Activated CD4-positive, alpha-beta memory T cell treated with anti-CD3 and anti-CD28 coated beads for 36 hours (primary cell): ENCODE results near the gene CDC14B. TPM values are rescaled to one million over a fixed set of nuclear protein-coding genes. Genes with fewer than 3 reads are reported as not detected.
A peak's percentile ranks its signal among the peaks of the same experiment; 100 is the strongest.
"Not testable (repeated sequence)": the region's sequence is repeated elsewhere in the genome, so short reads cannot be mapped to it uniquely, and the experiment has no call there.

Source experiments
- CTCF ChIA-PET: fragments of 350-600 bp; sonication (Branson Sonifier 250); formaldehyde crosslinking; loops from one replicate; lab custom pipeline; 2021; ENCODE audit warnings: antibody characterized with exemption, inconsistent platforms; lab: Charles Lee
- POLR2A ChIA-PET: fragments of 350-600 bp; sonication (Branson Sonifier 250); formaldehyde crosslinking; loops from one replicate; lab custom pipeline; 2021; ENCODE audit warnings: antibody characterized with exemption; lab: Charles Lee
- DNase-seq: peaks from one replicate; pipeline ENCODE4 v3.0.0-alpha.2; 2020
- H3K27ac Mint-ChIP-seq: one replicate; pipeline ENCODE4 v1.8.0; 2021; ENCODE audit warnings: mixed read lengths
- H3K27me3 Mint-ChIP-seq: one replicate; pipeline ENCODE4 v1.8.0; 2021; ENCODE audit warnings: mixed read lengths
- H3K36me3 Mint-ChIP-seq: one replicate; pipeline ENCODE4 v1.8.0; 2021; ENCODE audit warnings: mixed read lengths
- H3K4me1 Mint-ChIP-seq: one replicate; pipeline ENCODE4 v1.8.0; 2021; ENCODE audit warnings: low read depth, mixed read lengths
- H3K4me3 Mint-ChIP-seq: one replicate; pipeline ENCODE4 v1.8.0; 2021; ENCODE audit warnings: mild to moderate bottlenecking, mixed read lengths
- H3K9me3 Mint-ChIP-seq: one replicate; pipeline ENCODE4 v1.8.0; 2021; ENCODE audit warnings: mixed read lengths
- intact Hi-C: fragments of 100-400 bp; cut with micrococcal nuclease; formaldehyde crosslinking; loops from one replicate; pipeline ENCODE4 v1.15.1; 2023
- total RNA-seq, 2 experiments: library from RNA; stranded (reverse); gene quantifications; one replicate each; pipeline ENCODE4 v1.2.3, GENCODE V29; 2021

Gene CDC14B
- total RNA-seq, 2 experiments from 2014 or later = 2.3 to 2.8 TPM

DNA sequence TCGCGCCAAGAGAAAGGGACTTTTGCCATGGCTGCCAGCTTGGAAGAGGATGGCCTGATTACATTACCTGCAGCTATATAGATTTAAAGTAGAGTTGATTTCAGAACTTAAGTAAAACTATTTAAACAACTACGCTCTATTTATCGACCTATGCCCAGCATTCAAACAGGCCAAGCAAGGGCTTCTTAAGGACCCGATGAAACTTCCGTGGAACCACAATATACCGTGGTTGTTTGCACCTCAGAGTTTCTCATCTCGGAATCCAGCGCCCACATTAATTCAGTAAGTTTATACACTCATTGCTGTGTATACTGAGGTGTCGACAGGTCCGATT is 505 bp upstream of the CDC14B start:
- no peak for DNase-seq
- peaks cover 3% of the 10 kb centered on the region for H3K4me1 Mint-ChIP-seq
- ChIA-PET CTCF (interaction anchor here (0.8 to 1.5 kb wide), 4 partner anchors 13 to 178 kb away, joined by 3 to 4 read pairs (median 4); no protein-coding TSS in a partner anchor), POLR2A (no interaction called here)
- intact Hi-C loops = no loop called here
- peak overlapping the region; percentile 76 for H3K4me3 Mint-ChIP-seq
- no peaks in the 10 kb centered on the region for H3K9me3 Mint-ChIP-seq
- H3K27ac Mint-ChIP-seq = no peak overlapping the region
- peaks cover 29% of the 10 kb centered on the region for H3K27me3 Mint-ChIP-seq
- H3K36me3 Mint-ChIP-seq = no peaks in the 10 kb centered on the region

DNA sequence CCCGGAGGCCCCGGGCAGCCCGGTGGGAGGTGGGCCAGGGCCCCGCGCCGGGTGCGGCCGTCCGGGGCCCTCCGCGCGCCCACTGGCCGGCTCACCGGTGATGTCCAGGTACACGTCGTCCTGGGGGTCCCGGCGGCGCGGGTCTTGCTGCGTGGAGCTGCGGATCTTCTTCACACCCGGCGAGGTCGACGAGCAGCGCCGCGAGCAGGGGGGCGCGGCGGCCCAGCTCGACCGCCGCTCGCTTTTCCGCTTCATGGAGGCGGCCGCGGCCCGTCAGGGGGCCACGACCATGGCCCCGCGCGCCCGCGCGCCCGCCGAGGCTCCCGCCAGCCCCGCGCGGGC is 548 bp downstream of the CDC14B start:
- Mint-ChIP-seq H3K27me3 (peaks cover 33% of the 10 kb centered on the region), H3K4me3 (no peak overlapping the region), H3K36me3 (no peaks in the 10 kb centered on the region), H3K9me3 (no peaks in the 10 kb centered on the region), H3K4me1 (peaks cover 3% of the 10 kb centered on the region), H3K27ac (no peak overlapping the region)
- ChIA-PET CTCF (interaction anchor here (0.9 to 1.5 kb wide), 5 partner anchors 37 to 290 kb away, joined by 3 to 4 read pairs (median 4); no protein-coding TSS in a partner anchor), POLR2A (interaction anchor here (0.6 kb wide), 1 partner anchor 1354 kb away, joined by 4 read pairs; no protein-coding TSS in a partner anchor)
- intact Hi-C loops = no loop called here
- no peak for DNase-seq

GRCh38 chr9:96618209-96619123 is 1.2 kb downstream of the CDC14B start:
- peaks cover 33% of the 10 kb centered on the region for H3K27me3 Mint-ChIP-seq
- H3K4me1 Mint-ChIP-seq = peaks cover 3% of the 10 kb centered on the region
- ChIA-PET POLR2A (interaction anchor here (0.6 kb wide), 1 partner anchor 1353 kb away, joined by 4 read pairs; no protein-coding TSS in a partner anchor), CTCF (interaction anchor here (0.6 to 1.5 kb wide), 6 partner anchors 32 to 290 kb away, joined by 3 to 4 read pairs (median 4); no protein-coding TSS in a partner anchor)
- no peaks in the 10 kb centered on the region for H3K9me3 Mint-ChIP-seq
- peak; percentile 36 for DNase-seq
- peak overlapping the region; percentile 62 for H3K4me3 Mint-ChIP-seq
- no peak overlapping the region for H3K27ac Mint-ChIP-seq
- no peaks in the 10 kb centered on the region for H3K36me3 Mint-ChIP-seq
- intact Hi-C loops = no loop called here

GRCh38 chr9:96617439-96618185 is 2.0 kb downstream of the CDC14B start:
- no peak overlapping the region for H3K27ac Mint-ChIP-seq
- H3K4me3 Mint-ChIP-seq = peak overlapping the region; percentile 62

DNA sequence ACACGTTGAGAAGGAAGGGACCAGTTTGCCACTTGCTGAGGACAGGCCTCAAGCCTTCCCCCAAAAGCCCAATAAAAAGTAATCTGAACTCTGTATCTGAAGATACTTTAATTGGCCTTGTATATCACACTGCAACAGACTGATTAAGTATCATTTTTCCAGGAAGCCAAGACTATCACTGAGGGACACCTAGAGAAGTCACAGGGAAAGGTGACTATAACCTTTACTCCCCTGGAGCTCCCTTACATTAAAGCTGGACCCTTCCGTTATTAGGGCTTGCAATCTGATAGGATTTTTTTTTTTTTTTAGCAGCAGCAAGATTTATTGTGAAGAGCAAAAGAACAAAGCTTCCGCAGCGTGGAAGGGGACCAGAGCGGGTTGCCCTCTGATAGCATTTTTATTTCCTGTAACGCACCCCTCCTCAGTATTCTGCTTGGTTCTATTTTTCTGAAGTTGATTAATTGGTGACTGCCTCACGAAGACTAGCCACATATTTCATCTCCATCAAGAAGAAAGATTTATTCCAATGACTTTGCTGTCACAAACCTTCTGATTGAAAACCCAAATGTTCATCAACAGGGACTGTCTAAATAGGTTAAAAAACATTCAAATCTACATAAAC is 2.7 kb downstream of the CDC14B start:
- Mint-ChIP-seq H3K27ac (no peak overlapping the region), H3K36me3 (no peaks in the 10 kb centered on the region), H3K27me3 (peaks cover 46% of the 10 kb centered on the region), H3K9me3 (no peaks in the 10 kb centered on the region), H3K4me1 (peaks cover 3% of the 10 kb centered on the region), H3K4me3 (no peak overlapping the region)
- intact Hi-C loops = no loop called here
- ChIA-PET CTCF (interaction anchor here (0.7 kb wide), 1 partner anchor 17 kb away, joined by 3 read pairs; no protein-coding TSS in a partner anchor), POLR2A (no interaction called here)
- no peak for DNase-seq

More at GRCh38 chr9:96617439-96618185, 2.0 kb downstream of the CDC14B start:
- peaks cover 39% of the 10 kb centered on the region for H3K27me3 Mint-ChIP-seq
- H3K4me1 Mint-ChIP-seq = peaks cover 3% of the 10 kb centered on the region
- no peaks in the 10 kb centered on the region for H3K9me3 Mint-ChIP-seq
- CTCF ChIA-PET = interaction anchor here (0.6 to 1.4 kb wide), 2 partner anchors 33 to 51 kb away, joined by 3 to 4 read pairs; no protein-coding TSS in a partner anchor
- H3K36me3 Mint-ChIP-seq = no peaks in the 10 kb centered on the region
- no peak for DNase-seq
- intact Hi-C loops = no loop called here
- POLR2A ChIA-PET = no interaction called here

GRCh38 chr9:96615411-96615810 is 4.2 kb downstream of the CDC14B start:
- Mint-ChIP-seq H3K4me3 (no peak overlapping the region), H3K27ac (no peak overlapping the region), H3K4me1 (peaks cover 3% of the 10 kb centered on the region), H3K36me3 (no peaks in the 10 kb centered on the region), H3K9me3 (no peaks in the 10 kb centered on the region), H3K27me3 (peaks cover 42% of the 10 kb centered on the region)
- POLR2A ChIA-PET = no interaction called here
- CTCF ChIA-PET = no interaction called here
- intact Hi-C loops = no loop called here
- DNase-seq = no peak

DNA sequence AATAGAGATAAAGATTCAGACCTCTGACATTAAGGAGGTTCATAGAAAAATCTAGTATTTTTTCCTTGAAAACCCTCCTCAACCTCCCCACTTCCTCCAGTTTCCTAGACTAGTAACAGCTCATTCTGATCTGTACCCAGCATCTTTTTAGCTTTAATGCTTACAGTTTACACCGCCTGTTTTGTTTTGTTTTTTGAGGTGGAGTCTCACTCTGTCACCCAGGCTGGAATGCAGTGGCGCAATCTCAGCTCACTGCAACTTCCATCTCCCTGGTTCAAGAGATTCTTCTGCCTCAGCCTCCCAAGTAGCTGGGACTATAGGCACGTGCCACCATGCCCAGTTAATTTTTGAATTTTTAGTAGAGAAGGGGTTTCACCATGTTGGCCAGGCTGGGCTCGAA is 5.0 kb downstream of the CDC14B start:
- H3K4me3 Mint-ChIP-seq, H3K36me3 Mint-ChIP-seq, H3K27ac Mint-ChIP-seq, H3K9me3 Mint-ChIP-seq, H3K4me1 Mint-ChIP-seq, POLR2A ChIA-PET, intact Hi-C loops, DNase-seq: not testable (repeated sequence)
- CTCF ChIA-PET = interaction anchor here (0.7 kb wide), 1 partner anchor 12 kb away, joined by 3 read pairs; no protein-coding TSS in a partner anchor
- peaks cover 42% of the 10 kb centered on the region for H3K27me3 Mint-ChIP-seq

GRCh38 chr9:96612966-96613589 is 6.6 kb downstream of the CDC14B start:
- H3K27me3 Mint-ChIP-seq = peaks cover 43% of the 10 kb centered on the region
- ChIA-PET CTCF (no interaction called here), POLR2A (no interaction called here)
- intact Hi-C loops = no loop called here
- no peak overlapping the region for H3K4me3 Mint-ChIP-seq
- H3K27ac Mint-ChIP-seq = no peak overlapping the region
- DNase-seq = no peak
- H3K9me3 Mint-ChIP-seq = no peaks in the 10 kb centered on the region
- no peaks in the 10 kb centered on the region for H3K4me1 Mint-ChIP-seq
- H3K36me3 Mint-ChIP-seq = no peaks in the 10 kb centered on the region

GRCh38 chr9:96612105-96612965 is 7.3 kb downstream of the CDC14B start:
- ChIA-PET CTCF (interaction anchor here (1.3 kb wide), 1 partner anchor 170 kb away, joined by 3 read pairs; no protein-coding TSS in a partner anchor), POLR2A (no interaction called here)
- Mint-ChIP-seq H3K4me3 (no peak overlapping the region), H3K27ac (no peak overlapping the region), H3K4me1 (no peaks in the 10 kb centered on the region), H3K36me3 (no peaks in the 10 kb centered on the region), H3K9me3 (no peaks in the 10 kb centered on the region), H3K27me3 (peaks cover 39% of the 10 kb centered on the region)
- intact Hi-C loops = no loop called here
- no peak for DNase-seq

DNA sequence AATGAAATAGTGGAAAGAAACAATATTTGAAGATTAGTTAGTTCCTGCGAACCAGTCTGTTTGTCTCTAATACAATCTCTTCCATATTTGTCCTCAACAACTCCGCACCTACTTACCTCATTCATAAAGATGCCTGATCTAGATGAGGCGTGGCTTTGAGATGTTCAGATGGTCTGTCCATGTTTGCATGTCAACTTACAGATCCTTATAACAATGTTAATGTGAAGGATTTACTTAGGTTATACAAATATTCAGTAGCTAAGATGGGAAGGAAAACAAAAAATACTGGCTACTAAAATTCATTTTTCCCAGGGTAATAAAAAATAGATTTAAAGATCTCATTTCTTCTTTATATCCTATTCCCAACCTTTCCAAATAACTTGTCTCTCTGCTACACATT is 8.3 kb downstream of the CDC14B start:
- intact Hi-C loops = no loop called here

More for the DNA sequence above, 8.3 kb downstream of the CDC14B start:
- CTCF ChIA-PET = interaction anchor here (1.3 kb wide), 1 partner anchor 169 kb away, joined by 3 read pairs; no protein-coding TSS in a partner anchor
- no peak for DNase-seq
- no peak overlapping the region for H3K27ac Mint-ChIP-seq
- no peak overlapping the region for H3K4me3 Mint-ChIP-seq
- peaks cover 40% of the 10 kb centered on the region for H3K27me3 Mint-ChIP-seq
- H3K36me3 Mint-ChIP-seq = no peaks in the 10 kb centered on the region
- H3K9me3 Mint-ChIP-seq = no peaks in the 10 kb centered on the region
- no peaks in the 10 kb centered on the region for H3K4me1 Mint-ChIP-seq
- POLR2A ChIA-PET = no interaction called here
